Fibroblast of the conjunctiva (primary cell): Measurements from ENCODE around the gene WNK3.
"Not testable (repeated sequence)": the region's sequence is repeated elsewhere in the genome, so short reads cannot be mapped to it uniquely, and the experiment has no call there.

Experiments used
- DNase-seq: peaks from one replicate; pipeline ENCODE4 v3.0.0-alpha.2; 2010; ENCODE audit warnings: low read depth

Gene WNK3

DNA sequence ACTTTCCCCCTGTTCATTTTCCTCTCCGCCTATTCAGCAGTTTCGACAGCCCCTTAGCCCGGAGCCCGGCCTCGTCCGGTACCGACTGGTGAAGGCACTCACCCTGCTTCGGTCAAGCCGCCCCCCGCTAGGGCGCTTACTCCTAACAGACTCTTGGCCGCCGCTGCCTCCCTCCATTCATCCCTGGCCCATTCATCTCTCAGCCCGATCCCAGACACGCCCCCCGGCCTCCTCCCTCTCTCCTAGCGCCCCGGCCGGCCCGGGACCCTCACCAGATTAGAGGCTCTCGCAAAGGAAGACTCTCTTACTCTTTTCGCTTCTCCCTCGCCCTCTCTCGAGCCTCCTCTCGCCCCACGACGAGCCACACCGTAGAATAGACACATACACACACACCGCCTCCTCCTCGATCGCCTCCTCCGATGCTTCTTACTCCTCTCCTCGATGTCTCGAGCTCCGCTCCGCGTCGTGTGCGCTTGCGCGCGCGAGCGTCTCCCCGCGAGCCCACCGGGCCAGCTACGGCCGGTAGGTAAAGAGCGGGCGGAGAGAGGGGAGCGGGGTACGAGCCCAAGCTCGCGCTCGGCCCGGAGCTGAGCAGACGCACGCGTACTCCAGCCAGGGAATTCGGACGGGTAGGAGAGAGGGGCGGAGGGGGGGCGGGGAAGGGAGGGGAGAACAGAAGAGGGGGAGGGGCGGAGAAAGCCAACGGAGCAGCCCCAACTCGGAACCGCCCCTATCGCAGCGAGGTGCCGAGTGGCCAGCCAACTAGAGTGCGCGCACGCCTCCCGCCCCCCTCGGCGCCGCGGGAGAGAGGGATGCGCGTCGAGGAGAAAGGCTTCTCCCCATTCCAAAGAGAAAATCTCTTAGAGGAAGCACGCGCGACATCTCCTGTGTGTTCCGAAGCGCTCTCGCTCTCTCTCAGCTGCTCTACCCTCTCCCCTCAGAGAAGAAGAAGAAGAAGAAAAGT, at the start of gene WNK3:
Gene WNK3 (minus strand): TSS at position 633 of the 964 bp plus-strand sequence.
- DNase-seq, result peak; percentile 48

DNA sequence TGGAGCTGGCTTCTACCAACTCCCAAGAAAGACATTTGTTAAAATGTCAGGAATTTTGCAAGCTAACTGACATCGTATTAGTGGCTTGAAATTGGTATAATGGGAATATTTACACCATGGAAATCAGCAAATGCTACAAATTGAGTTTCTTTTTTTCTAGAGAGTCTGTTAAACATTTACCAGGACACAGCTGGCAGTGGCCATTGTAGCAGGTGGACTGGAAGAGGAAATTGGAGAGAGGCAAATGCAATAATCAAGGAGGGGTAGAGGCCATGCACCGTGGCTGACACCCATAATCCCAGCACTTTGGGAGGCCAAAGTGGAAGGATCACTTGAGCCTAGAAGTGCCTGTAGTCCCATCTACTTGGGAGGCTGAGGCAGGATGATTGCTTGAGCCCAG, 49.4 kb upstream of the WNK3 start:
- DNase-seq, result no peak

DNA sequence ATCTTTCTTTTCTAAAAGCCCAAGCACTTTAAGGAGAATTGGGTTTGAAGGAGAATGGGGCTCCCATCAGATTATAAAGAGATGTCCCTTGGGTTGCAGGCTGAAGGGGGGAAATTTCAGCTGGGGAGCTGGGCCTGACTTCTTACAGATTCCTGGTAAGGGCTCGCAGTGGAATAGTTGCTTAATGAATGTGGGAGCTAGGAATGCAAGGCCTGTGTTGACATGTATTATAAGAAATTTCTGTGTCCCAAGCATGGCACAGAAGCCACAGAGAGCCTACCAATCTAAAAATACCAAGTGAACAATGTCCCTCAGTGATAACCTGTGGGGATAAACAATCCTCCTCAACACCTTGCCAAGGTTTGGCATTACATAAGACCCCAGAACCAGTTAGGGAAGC, 39.3 kb upstream of the WNK3 start:
- DNase-seq, result no peak

DNA sequence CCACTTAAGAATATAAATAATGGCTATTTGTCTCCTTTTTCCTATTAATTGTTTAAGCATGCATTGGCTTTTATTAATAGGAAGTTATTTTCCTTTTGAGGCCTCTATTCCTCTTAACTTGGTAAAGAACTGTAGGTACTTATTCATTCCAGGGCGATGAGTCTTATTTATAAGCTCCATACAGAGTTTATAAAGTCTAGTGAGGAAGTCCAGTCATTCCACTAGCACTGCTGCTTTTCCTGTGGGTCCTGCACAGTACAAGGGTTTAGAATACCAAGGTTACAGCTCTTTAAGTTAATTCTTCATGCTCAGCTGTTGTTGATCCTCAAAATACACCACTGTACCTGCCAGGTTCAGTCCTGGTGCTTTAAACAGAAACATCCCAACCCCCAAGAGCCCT, 28.5 kb upstream of the WNK3 start:
- DNase-seq, result no peak

DNA sequence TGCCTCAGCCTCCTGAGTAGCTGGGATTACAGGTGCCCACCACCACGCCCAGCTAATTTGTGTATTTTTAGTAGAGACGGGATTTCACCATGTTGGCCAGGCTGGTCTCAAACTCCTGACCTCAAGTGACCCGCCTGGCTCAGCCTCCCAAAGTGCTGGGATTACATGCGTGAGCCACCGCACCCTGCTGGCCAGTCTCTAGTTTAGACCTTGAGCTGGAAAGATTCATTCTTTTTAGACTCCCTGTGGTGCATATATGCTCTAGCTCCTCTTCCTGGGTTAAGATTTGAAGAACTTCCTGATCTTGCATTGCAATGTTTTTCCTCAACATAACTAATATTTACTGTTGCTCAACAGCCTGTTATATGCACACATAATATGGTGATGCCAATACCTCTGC, 26.8 kb upstream of the WNK3 start:
- DNase-seq, result not testable (repeated sequence)

DNA sequence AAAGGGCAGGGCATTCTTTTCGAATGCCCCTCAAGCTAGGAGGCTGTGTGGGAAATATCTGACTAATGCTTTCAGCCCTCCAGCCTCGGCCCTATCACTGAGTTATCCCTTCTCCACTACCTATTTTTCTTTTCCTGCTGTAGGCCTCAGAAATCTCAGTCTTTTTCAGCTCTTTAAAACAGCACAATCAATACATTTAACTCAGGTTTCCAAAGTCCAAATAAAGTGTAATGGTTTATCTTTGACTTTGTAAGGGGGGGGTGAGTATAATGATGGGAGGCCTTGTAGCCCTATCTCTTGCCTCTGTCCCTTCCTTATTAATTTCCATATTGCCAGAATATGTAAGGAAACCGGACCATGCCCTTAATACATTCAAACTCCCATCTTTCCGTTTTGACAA, 1.6 kb upstream of the WNK3 start:
- DNase-seq, result no peak

DNA sequence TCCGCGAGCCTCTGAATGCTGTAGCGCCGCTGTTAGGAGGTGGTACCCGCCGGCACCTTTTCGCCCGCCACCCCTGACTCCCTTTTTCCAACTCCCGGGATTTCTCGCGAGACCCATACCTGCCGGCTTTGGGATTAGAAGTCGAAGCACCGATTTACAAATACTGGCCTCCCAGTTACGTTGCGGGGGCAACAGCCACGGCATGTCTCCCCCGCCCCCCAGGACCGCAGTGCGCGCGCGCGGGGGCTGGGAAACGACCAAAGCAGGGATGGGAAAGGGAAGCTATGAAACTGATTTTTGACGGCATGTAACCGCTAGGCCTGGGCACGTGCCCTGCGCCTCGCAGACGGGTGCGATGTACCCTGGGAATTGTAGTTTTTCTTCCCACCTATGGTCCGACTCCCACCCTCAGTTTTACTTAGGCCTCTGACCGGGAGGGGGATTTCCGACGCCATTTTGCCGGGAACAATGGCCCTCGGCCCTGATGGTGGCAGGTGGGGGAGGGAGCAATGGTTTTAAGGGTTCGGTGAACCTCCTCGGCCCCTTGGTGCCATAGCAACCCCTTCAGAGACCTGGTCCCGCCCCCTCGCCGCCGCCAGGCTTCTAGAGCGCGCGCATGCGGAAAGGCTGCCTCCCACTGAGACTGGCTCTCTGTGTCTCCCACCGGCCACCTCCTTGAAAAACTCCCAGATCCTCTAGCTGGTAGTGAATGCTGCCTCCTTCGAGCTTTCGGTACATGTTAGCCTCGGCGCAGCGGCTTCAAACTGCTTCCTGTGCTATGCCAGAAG, 772 bp upstream of the WNK3 start:
- DNase-seq, result peak; percentile 14

DNA sequence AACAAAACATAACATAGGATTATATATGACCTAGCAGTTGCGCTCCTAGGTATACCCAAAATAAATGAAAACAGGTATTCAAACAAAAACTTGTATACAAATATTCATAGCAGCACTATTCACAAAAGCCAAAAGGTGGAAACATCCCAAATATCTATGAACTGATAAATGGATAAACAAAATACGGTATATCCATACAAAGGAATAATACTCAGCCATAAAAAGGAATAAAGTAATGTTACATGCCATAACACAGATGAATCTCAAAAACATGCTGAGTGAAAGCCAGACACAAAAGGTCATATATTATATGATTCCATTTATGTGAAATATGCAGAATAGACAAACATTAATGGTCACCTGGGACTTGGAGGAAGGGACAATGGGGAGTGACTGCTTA, 5.2 kb downstream of the WNK3 start:
- no peak for DNase-seq

DNA sequence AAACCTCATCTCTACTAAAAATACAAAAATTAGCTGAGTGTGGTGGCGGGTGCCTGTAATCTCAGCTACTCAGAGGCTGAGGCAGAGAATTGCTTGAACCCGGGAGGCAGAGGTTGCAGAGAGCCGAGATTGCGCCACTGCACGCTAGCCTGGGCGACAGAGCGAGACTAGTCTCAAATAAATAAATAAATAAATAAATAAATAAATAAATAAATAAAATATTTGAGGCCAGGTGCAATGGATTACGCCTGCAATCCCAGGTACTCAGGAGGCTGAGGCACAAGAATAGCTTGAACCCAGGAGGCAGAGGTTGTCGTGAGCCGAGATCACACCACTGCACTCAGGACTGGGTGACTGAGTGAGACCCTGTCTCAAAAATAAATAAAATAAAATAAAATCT, 20.5 kb downstream of the WNK3 start:
- DNase-seq, result not testable (repeated sequence)

DNA sequence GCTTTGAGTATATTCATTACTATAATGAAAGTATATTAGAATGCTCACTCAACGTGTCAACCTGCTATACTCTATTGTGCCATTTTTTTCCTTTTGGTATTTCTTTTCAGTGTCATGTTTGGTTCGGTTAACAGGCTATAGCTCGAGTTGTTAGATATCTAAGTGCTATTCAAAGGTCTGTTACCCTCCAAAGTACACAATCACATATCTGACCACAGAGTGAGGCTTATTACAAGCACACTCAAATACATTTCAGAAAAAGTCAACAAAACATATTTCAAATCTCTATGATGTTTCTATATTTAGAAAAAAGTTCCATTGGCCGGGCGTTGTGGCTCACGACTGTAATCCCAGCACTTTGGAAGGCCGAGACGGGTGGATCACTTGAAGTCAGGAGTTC, 32.8 kb downstream of the WNK3 start:
- no peak for DNase-seq

DNA sequence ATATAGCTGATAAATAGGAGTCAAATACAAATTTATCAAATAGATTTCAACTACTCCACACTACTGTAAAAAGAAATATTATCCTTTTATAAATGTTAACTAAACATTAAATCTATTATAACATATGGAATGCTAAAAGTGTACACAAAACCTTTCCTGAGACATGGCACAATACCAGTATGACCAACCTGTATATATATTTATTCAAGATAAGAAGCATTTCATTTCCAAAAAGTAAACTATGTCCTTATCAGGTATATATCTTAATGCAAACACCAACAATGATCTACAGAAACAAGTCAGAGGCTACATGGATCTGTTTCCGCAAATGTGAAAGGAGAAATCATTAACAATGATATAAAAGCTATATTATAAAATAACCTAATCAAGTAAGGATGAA, 37.8 kb downstream of the WNK3 start:
- no peak for DNase-seq

DNA sequence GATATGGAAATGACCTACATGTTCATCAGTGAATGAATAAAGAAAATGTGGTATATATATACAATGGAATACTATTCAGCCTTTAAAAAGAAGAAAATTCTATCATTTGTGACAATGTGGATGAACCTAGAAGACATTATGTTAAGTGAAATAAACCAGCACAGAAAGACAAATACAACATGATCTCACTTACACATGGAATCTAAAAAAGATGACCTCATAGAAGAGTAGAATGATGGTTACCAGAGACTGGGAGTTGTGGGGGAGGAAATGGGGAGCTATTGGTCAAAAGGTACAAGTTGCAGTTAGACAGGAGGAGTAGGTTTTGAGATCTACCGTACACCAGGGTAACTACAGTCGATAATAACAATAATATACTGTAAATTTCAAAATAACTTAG, 51.5 kb downstream of the WNK3 start:
- DNase-seq, result no peak

DNA sequence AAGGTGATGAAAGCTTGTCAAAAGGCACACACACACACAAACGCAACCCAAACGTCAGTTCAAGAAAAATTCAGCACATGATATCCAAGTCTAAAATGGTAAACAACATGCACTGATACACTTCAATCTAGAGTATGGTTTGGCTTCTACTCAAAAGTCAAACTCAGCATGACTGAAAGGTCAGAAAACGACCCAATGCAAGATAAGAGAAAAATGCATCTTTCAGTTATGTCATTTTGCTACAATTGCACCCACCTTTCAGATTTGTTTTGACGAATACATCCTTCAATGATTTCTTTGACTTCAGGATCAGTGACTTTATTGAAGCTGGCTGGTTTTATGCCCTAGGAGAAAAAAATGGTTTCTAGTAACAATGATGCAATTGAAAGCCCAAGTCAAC, 56.3 kb downstream of the WNK3 start:
- DNase-seq, result no peak

DNA sequence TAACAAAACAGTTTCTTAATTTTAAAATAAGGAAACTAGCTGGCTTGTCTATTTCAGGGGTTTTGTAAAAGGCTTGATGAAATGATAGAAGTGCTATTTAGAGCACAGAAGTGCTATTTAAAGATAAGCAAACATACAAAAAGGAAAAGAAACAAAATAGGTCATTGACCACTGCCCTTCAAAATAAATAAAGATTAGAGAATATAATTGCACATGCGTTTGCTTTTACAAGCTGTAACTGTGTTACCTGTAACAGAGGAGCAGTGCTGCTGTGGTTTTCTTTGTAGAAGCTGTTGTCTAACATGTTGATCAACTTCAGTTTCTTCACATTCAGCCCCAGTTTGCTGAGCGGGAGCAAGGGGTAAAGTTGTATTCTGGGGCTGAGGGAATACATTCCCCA, 63.5 kb downstream of the WNK3 start:
- DNase-seq, result no peak

DNA sequence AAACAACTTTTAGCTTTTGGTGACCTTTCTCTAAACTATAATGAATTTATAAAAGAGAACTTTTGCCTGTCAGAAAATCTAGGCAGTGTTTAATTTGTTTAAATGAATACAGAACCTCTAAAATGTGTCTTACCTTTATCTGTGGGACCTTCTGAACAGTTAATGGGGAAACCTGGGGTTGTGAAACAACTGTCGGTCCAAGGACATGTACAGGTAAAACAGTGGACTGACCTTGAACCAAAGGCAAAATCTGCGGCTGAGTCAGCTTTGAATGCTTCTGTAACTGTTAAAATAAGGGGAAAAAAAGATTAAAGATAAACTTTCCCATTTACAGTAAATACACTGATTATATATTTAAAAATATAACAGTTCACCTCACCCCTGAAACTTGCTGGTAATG, 65.1 kb downstream of the WNK3 start:
- no peak for DNase-seq

DNA sequence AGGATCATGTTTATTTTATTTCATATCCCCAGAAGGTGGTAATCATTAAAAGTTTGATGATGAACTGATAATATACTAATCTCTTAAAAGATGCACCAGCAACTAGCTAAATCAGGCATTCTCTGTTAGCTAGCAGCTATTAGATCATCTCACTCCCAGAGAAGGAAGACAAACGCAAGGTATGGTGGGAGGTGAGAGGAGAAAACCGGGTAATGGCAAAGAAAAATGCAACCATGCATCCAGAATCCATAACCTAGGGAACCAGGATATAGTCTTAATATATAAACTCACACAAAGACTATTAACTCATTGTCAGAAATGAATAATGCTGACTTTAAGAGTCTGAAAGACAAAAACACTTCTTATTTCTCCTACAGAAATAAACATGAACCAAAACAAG, 66.1 kb downstream of the WNK3 start:
- DNase-seq, result no peak

DNA sequence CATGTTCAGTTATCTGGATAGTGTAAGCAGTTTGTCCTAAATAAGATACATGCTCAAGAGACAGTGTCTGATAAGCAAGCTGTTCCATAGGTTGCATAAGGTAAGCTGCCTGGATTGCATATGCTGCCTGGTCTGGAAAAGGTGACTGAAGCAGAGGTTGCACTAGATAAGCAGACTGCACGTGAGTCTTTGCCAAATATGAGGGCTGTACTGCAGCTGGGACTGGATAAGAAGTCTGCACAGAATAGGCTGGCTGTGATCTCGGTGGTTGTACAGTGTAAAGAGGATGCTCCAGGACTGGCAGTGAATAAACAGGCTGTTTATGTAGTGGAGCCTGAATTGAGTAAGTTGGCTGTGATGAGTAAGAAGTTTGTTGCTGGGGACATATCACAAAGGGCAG, 68.9 kb downstream of the WNK3 start:
- no peak for DNase-seq

DNA sequence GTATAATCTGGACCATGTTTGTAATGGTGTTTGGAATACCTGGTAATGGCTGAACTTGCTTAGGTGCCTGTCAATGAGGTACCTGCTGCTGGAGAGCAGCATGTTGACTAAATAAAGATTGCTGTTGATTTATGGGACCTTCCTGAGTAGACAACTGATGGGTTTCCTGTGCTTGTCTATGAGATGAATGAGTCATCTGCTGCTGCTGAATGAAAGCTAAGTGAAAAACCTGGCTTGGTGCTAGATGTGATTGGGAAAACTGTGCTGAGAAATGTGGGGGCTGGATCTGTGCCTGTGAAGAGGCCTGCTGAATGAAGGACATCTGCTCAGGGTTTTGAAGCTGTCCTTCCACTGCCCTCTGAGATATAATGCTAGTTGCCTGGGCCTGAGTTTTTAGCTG, 69.6 kb downstream of the WNK3 start:
- DNase-seq, result no peak

DNA sequence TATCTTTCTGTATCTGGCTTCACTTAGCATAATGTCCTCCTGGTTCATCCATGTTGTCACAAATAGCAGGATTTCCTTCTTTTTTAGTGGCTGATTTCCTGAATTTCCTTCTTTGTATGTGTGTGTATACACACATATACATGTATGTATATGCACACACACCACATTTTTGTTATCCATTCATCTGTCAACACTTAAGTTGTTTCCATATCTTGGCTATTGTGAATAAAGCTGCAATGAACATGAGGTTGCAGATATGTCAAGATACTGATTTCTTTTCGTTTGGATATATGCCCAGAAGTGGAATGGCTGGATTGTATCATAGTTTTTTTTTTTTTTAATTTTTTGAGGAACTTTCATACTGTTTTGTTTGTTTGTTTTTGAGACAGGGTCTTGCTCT, 76.2 kb downstream of the WNK3 start:
- DNase-seq, result no peak

DNA sequence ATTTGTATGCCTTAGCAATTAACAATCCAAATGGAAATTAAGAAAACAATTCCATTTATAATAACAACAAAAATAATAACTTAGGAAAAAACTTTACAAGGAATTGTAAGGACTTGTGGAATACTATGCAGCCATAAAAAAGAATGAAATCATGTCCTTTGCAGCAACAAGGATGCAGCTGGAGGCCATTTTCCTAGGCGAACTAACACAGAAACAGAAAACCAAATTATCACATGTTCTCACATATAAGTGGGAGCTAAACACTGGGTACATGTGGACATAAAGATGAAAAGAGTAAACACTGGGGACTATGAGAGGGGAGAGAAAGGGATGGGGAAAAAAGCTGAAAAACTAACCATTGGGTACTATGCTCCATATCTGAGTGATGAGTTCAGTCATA, 77.4 kb downstream of the WNK3 start:
- DNase-seq, result no peak

DNA sequence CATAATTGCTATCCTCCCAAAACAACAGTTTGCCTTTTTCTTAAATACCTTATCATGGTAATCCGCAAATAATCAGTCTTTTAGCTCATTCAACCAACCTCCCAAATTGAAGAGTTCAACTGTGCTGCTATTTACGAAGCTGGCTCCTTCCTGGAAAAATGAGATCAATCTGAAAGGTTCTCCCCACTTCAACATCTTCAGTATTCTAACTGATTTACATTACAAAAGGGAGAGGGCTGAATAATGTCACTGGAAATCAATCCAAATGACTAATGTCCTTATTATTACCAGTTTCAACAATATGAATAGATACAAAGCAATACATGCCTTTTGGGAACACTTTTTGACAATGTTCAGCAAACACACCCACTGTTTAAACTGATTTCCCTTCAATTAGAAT, 86.2 kb downstream of the WNK3 start:
- DNase-seq, result no peak

DNA sequence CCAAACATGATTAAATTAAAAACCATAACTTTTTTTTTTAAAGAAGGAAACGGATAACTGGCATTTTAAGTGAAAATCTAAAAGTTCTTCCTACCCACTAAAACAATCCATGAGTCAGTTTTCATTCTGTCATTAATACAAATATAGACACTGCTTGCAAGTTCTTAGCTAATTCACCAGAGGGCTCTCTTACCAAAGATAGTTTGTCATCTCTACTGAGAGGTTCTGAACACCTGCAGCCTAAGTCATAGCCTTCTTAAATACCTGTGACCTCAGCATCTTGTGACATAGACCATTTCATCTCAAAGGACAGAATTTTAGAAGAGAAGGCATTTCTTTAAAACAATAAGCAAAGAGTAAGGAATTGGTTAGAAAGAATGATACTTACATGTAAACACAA, 109.5 kb downstream of the WNK3 start:
- DNase-seq, result peak; percentile 4

DNA sequence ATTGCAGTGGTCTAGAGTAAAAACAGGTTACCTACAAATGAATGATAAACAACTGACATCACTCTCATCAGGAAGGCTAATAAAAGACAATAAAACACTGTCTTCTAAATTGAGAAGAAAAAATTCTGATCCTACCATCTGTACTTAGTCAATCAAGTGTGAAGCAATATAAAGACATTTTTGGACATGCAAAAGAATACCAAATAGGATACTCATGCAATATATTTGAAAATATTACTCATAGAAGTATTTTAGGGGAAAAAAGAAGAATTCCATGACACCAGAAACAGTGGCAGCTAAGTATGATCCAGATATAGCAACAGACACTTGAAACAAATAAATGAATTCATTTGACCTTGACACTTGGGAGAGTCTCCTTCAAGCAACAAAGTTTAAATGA, 111.0 kb downstream of the WNK3 start:
- no peak for DNase-seq
